Fibroblast of pulmonary artery (primary cell): ENCODE measurements around the gene RABGAP1.

Source experiments
- DNase-seq: peaks from one replicate; pipeline ENCODE4 v3.0.0-alpha.2; 2010; ENCODE audit warnings: low read depth
- H3K4me3 ChIP-seq: replicated peaks from 2 replicates; pipeline ENCODE4 v1.5.1; 2011; ENCODE audit warnings: low read depth, mild to moderate bottlenecking, control low read depth, low read length, moderate library complexity
- TF ChIP-seq, protein P1 (sequence below): IDR thresholded peaks from 2 replicates; pipeline ENCODE4 v1.5.1; 2011; ENCODE audit warnings: mild to moderate bottlenecking, control low read depth, low read length, inconsistent platforms; ENCODE audit errors: missing control alignments

Gene RABGAP1

DNA sequence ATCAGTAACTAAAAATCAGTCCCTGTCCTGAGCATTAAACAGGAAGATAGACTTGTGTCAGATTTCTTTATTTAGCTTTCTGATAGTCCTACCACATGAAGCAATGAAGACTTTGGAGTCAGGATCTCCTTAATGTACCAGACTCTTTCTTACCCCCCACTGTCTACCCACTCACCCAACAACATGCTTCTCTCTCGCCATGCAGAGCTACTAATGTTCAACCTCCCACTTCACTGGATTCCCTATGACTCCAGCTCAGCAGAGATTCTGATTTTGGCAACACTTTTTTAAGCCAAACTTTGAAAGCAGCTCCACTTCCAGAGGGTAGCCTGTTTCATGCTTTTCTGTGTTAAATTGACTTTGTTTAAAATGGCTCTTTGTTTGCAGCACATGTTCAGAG is 143.4 kb downstream of the RABGAP1 start:
- TF ChIP-seq, protein P1, sequence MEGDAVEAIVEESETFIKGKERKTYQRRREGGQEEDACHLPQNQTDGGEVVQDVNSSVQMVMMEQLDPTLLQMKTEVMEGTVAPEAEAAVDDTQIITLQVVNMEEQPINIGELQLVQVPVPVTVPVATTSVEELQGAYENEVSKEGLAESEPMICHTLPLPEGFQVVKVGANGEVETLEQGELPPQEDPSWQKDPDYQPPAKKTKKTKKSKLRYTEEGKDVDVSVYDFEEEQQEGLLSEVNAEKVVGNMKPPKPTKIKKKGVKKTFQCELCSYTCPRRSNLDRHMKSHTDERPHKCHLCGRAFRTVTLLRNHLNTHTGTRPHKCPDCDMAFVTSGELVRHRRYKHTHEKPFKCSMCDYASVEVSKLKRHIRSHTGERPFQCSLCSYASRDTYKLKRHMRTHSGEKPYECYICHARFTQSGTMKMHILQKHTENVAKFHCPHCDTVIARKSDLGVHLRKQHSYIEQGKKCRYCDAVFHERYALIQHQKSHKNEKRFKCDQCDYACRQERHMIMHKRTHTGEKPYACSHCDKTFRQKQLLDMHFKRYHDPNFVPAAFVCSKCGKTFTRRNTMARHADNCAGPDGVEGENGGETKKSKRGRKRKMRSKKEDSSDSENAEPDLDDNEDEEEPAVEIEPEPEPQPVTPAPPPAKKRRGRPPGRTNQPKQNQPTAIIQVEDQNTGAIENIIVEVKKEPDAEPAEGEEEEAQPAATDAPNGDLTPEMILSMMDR, result no peak
- no peak overlapping the region for H3K4me3 ChIP-seq
- no peak for DNase-seq

DNA sequence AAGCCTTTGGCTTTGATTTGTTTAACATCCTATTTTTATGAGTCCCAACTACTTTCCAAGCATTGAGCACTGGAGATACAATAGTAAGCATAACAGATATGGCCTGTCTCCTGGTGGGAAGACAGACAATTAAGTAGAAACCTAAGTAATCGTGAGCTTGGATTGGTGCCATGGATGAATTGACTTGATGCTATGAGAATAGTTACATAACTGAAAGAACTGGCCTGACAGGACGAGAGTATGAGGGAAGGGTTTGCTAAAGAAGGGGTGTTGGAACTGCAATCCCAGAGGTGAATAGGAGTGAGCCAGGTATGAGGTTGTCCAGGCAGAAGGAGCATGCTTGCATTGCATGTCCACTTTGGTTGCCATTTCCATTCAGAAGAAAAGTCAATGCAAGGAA is 145.1 kb downstream of the RABGAP1 start:
- TF ChIP-seq, protein P1, result no peak
- no peak overlapping the region for H3K4me3 ChIP-seq
- no peak for DNase-seq

DNA sequence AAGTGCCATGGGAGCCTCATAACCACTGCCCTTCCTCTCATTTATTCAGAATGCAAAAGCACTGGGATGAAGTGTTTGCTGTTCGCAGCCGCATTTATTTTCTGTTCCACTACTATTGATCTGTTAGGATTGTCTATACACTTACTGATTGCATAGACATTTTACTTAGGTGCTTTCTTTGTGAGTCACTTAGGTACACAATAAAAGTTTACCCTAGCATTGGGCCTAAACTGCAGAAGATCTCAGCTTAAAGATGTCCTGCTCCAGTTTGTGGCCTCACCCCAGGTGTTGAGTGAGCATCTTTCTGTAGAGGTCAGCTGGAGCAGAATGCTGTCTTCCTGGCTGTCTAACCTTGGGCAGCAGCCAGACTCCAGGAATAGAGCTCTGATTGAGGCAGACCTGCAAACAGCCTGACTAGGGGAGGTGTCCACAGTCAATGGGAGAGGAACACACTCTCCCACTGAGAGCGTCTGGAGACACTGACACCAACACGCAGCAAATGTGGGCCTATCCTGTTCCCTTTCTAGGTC is 146.6 kb downstream of the RABGAP1 start:
- TF ChIP-seq, protein P1, result no peak
- H3K4me3 ChIP-seq, result no peak overlapping the region
- DNase-seq, result no peak

DNA sequence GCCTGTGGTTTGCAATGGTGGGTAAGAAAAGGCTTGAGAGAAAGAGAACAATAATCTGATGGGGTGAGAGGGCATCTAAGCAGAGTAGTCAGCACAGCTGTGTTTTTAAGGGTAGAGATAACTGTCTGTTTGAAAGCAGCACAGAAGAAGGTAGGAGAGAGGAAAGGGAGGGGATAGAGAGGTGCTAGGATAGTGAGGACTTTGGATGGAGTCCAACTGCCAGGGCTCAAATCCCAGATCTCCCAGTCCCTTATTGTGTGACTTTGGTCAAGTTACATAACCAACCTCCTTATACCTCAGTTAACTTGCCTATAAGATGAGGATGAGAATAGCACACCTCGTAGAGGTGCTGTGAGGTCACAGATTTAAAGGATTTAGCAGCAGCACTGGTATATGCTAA is 148.2 kb downstream of the RABGAP1 start:
- no peak overlapping the region for H3K4me3 ChIP-seq
- TF ChIP-seq, protein P1, result no peak
- DNase-seq, result no peak

DNA sequence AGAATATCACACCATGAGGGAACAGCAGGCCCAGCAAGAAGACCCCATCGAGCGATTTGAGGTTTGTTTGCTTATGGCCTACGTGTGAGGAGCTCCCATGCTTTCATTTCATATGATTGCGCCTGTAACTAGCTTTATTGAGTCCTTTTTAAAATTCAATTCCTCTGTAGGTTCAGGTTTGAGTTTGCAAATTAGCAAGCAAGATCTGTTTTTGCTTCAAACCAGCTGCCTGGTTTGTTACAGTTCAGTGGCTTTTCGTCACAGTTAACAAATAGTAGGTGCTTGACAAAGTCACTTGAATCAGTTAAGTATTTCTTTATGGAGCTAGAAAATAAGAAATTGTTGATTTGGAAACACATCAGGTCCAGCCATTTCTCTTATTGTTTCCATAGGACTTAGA is 149.0 kb downstream of the RABGAP1 start:
- no peak overlapping the region for H3K4me3 ChIP-seq
- no peak for DNase-seq
- TF ChIP-seq, protein P1, result no peak

DNA sequence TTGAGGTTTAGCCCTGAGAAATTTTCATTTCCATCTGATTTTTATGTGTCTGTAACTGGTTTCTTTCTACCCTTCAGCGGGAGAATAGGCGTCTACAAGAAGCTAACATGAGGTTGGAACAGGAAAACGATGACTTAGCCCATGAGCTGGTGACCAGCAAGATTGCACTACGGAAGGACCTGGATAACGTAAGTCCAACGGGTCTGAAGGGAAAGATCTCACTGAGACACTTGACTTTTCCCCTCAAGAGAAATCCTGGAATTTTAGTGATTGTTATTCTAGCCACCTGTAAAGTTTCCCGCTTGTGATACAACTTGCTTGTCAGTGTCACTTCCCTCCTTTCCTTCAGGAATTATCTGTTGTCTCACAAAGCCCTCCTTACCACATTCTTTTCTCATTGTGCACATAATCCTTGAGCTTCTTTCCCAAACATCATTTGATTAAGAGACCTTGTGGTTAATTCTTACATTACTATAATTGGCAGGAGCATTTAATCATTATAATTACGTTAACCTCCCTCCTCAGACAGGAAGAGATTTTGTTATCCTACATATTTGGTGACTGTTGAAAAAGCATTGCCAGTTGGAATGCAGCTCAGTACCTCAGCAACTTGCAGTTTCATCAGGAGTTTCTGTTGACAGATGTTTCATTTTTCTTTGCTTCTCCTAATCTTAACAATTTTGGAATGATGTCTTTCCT is 149.5 kb downstream of the RABGAP1 start:
- TF ChIP-seq, protein P1, result no peak
- H3K4me3 ChIP-seq, result no peak overlapping the region
- peak; percentile 56 for DNase-seq

DNA sequence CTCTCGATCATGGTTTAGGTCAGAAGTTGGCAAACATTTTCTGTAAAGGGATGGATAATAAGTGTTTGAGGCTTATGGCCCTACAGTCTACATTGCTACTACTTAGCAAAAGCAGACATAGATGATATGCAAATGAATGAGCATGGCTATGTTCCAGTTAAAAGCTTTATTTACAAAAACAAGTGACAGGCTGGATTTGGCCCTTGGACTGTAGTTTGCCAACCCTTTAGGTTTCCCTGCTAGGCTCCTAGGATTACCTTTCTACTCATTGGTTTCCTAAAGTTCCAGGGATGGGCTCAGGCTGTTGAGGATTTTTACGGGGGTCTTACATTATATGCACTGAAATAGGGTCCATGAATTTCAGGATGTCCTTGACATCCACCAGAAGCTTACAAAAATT is 150.1 kb downstream of the RABGAP1 start:
- no peak for DNase-seq
- H3K4me3 ChIP-seq, result no peak overlapping the region
- TF ChIP-seq, protein P1, result no peak
